ENCODE results near the gene FSCN2.

- TF ChIP-seq MAX (CRISPR knock-in tag; IDR thresholded peaks at IDR 0.05) = no peak
- no peak for TF ChIP-seq TCF7 (CRISPR knock-in tag; IDR thresholded peaks at IDR 0.05; ENCODE audit: low read depth)
- TF ChIP-seq CTCF (IDR thresholded peaks at IDR 0.05) = no peak
Measured at GRCh38 chr17:81542431-81543338, 14.5 kb downstream of the FSCN2 start.
